HG02852 (cell line): ENCODE measurements around the gene FAIM2.

Source experiments
- ATAC-seq: cut with Tn5 transposase; IDR thresholded peaks from one replicate; pipeline ENCODE4 v1.9.1; 2021; ENCODE audit warnings: mild to moderate bottlenecking, moderate library complexity; ENCODE audit not compliant: unreplicated experiment

Gene FAIM2

GRCh38 chr12:49899921-49900320 is 3.8 kb downstream of the FAIM2 start:
- no peak for ATAC-seq

GRCh38 chr12:49899286-49899843 is 4.3 kb downstream of the FAIM2 start:
- no peak for ATAC-seq

- no peak for ATAC-seq
These were observed 6.4 kb downstream of the FAIM2 start for GRCh38 chr12:49897276-49897675.

- no peak for ATAC-seq
These were observed 7.9 kb downstream of the FAIM2 start for GRCh38 chr12:49895773-49896172.

- ATAC-seq = no peak
These were observed 8.9 kb downstream of the FAIM2 start for GRCh38 chr12:49894751-49895148.

GRCh38 chr12:49893753-49894750 is 9.6 kb downstream of the FAIM2 start:
- ATAC-seq = no peak

- ATAC-seq = no peak
These were observed 10.9 kb downstream of the FAIM2 start for GRCh38 chr12:49892732-49893317.

GRCh38 chr12:49892084-49892731 is 11.5 kb downstream of the FAIM2 start:
- ATAC-seq = no peak

GRCh38 chr12:49891476-49891875 is 12.2 kb downstream of the FAIM2 start:
- ATAC-seq = no peak

- ATAC-seq = no peak
These were observed 12.7 kb downstream of the FAIM2 start for GRCh38 chr12:49891012-49891411.

- ATAC-seq = no peak
These were observed 13.6 kb downstream of the FAIM2 start for GRCh38 chr12:49890096-49890461.

- no peak for ATAC-seq
These were observed 14.2 kb downstream of the FAIM2 start for GRCh38 chr12:49889361-49890095.

- ATAC-seq = no peak
These were observed 15.1 kb downstream of the FAIM2 start for GRCh38 chr12:49888461-49889151.

GRCh38 chr12:49887536-49888401 is 15.9 kb downstream of the FAIM2 start:
- ATAC-seq = no peak

- no peak for ATAC-seq
These were observed 16.6 kb downstream of the FAIM2 start for GRCh38 chr12:49887091-49887490.

- no peak for ATAC-seq
These were observed 17.8 kb downstream of the FAIM2 start for GRCh38 chr12:49885663-49886461.

- no peak for ATAC-seq
These were observed 18.6 kb downstream of the FAIM2 start for GRCh38 chr12:49885118-49885517.

- ATAC-seq = no peak
These were observed 20.7 kb downstream of the FAIM2 start for GRCh38 chr12:49882851-49883464.
